Epidermal melanocyte (primary cell): ENCODE measurements around the gene FNTB.
"Not testable (repeated sequence)": the region's sequence is repeated elsewhere in the genome, so short reads cannot be mapped to it uniquely, and the experiment has no call there.

ENCODE experiments used
- DNase-seq: peaks from one replicate; pipeline ENCODE4 v3.0.0; 2011; ENCODE audit warnings: low spot score; ENCODE audit not compliant: insufficient read length

Gene FNTB

GRCh38 chr14:65084554-65085505, 98.1 kb downstream of the FNTB start:
- no peak for DNase-seq

- DNase-seq: not testable (repeated sequence)
Observed at GRCh38 chr14:65086686-65087085, 100.0 kb downstream of the FNTB start.

- not testable (repeated sequence) for DNase-seq
Observed at GRCh38 chr14:65087835-65088234, 101.1 kb downstream of the FNTB start.

- no peak for DNase-seq
Observed at GRCh38 chr14:65092349-65092748, 105.7 kb downstream of the FNTB start.

- DNase-seq: no peak
Observed at GRCh38 chr14:65095633-65096205, 109.0 kb downstream of the FNTB start.

GRCh38 chr14:65096323-65097089, 109.8 kb downstream of the FNTB start:
- DNase-seq: no peak

GRCh38 chr14:65098586-65098985, 111.9 kb downstream of the FNTB start:
- DNase-seq: no peak

- no peak for DNase-seq
Observed at GRCh38 chr14:65100922-65101541, 114.3 kb downstream of the FNTB start.

- no peak for DNase-seq
Observed at GRCh38 chr14:65101631-65102440, 115.1 kb downstream of the FNTB start.

- peak; percentile 89 for DNase-seq
Observed at GRCh38 chr14:65102441-65103149, 115.9 kb downstream of the FNTB start, which contains the start of gene MAX. MAX (minus strand) TSS chr14:65102517; CDS start chr14:65102339, 178 bp downstream.

GRCh38 chr14:65103150-65103760, 116.6 kb downstream of the FNTB start:
- DNase-seq: no peak

GRCh38 chr14:65104791-65105190, 118.1 kb downstream of the FNTB start:
- DNase-seq: no peak

GRCh38 chr14:65106316-65106715, 119.6 kb downstream of the FNTB start:
- no peak for DNase-seq

- DNase-seq: no peak
Observed at GRCh38 chr14:65106736-65107135, 120.0 kb downstream of the FNTB start.

- DNase-seq: no peak
Observed at GRCh38 chr14:65107200-65107599, 120.5 kb downstream of the FNTB start.

- DNase-seq: no peak
Observed at GRCh38 chr14:65109357-65109756, 122.7 kb downstream of the FNTB start.

GRCh38 chr14:65110525-65110924, 123.8 kb downstream of the FNTB start:
- DNase-seq: no peak
